GM10847 (cell line): ENCODE data around the gene EGLN3.

Experiments
- POLR2A ChIP-seq: IDR thresholded peaks from 2 replicates; pipeline ENCODE4 v1.6.1; 2011; ENCODE audit not compliant: insufficient read length; ENCODE audit errors: extremely low read depth

The EGLN3 gene

DNA sequence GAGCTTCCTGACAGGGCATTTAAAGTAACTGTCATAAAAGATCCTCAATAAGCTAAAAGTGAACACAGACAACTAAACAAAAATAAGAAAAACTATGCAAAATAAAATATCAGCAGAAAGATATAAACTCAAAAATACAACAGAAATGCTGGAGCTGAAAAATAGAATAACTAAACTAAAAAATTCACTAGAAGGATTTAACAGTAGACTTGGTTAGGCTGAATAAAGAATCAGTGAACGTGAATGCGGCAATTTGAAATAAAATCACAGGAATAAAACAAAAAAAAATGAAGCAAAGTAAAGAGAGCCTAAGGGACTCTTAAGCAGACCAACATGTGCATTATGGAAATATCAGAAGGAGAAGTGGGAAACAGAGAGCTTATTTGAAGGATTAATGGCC, 74.6 kb downstream of the EGLN3 start:
- no peak for TF ChIP-seq POLR2A
